HCT116 (cell line): Measurements from ENCODE around the gene NRIP2. TPM values are rescaled to one million over a fixed set of nuclear protein-coding genes. Genes with fewer than 3 reads are reported as not detected.

Source experiments
- ATAC-seq: fragments of 200-7000 bp; cut with Tn5 transposase; 2 replicates; pipeline ENCODE4 v1.9.1; 2020; ENCODE audit warnings: mild to moderate bottlenecking, moderate library complexity
- BruUV-seq: library from RNA; stranded (reverse); fragments of 400-500 nt; replicated peaks from 2 replicates; lab custom pipeline; 2021; lab: Mats Ljungman, UMichigan
- CTCF ChIA-PET: fragments of 300-600 bp; sonication (Branson Sonifier 250); formaldehyde crosslinking; loops from one replicate; lab custom pipeline; 2021; ENCODE audit warnings: antibody characterized with exemption; lab: Charles Lee
- POLR2A ChIA-PET: fragments of 300-600, 350-600 bp; sonication (Branson Sonifier 250); formaldehyde crosslinking; loops from one replicate; lab custom pipeline; 2021; ENCODE audit warnings: antibody characterized with exemption; lab: Charles Lee
- RAD21 ChIA-PET, 2 experiments: fragments of 300-600 bp; sonication (Branson Sonifier 250); formaldehyde crosslinking; loops; one replicate each; lab custom pipeline; 2023; ENCODE audit warnings: low total read pairs in 2 of 2; ENCODE audit not compliant: uncharacterized antibody in 2 of 2, unreplicated experiment in 2 of 2, low non-redundant PET in 1 of 2; lab: Charles Lee
- DNase-seq: peaks from one replicate; pipeline ENCODE4 v3.0.0-alpha.2; 2010; ENCODE audit warnings: low read depth, low spot score
- H2AFZ ChIP-seq: fragments of 200-600 bp; shearing (Covaris generic), sonication (generic); 2 replicates; pipeline ENCODE4 v1.6.1; 2017; ENCODE audit warnings: low read depth, mixed run types, mixed read lengths, antibody characterized with exemption, low read length; ENCODE audit not compliant: poor library complexity, severe bottlenecking
- H3K27ac ChIP-seq: 2 replicates; pipeline ENCODE4 v1.5.1; 2012; ENCODE audit warnings: low read depth, low read length
- H3K27me3 ChIP-seq: fragments of 200-600 bp; sonication (generic); 2 replicates; pipeline ENCODE4 v1.6.1; 2016; ENCODE audit warnings: mixed run types, low read length, mixed read lengths; ENCODE audit not compliant: insufficient read depth
- H3K36me3 ChIP-seq, 2 experiments: fragments of 200-500 bp in 1 of 2; fragments of 200-600 bp in 1 of 2; sonication (Bioruptor generic) in 1 of 2; sonication (generic) in 1 of 2; 2 replicates each; pipeline versions ENCODE4 v1.5.1 to v1.6.1; 2014 to 2016; ENCODE audit warnings: low read length in 2 of 2, inconsistent platforms in 1 of 2, mixed read lengths in 1 of 2, mixed run types in 1 of 2; ENCODE audit not compliant: insufficient read depth in 2 of 2, control insufficient read depth in 1 of 2
- H3K4me1 ChIP-seq, 2 experiments: fragments of 200-600 bp in 1 of 2; sonication (generic) in 1 of 2; 2 replicates each; pipeline versions ENCODE4 v1.5.1 to v1.6.1; 2012 to 2017; ENCODE audit warnings: low read length in 2 of 2, inconsistent platforms in 1 of 2, mild to moderate bottlenecking in 1 of 2, mixed read lengths in 1 of 2, mixed run types in 1 of 2, moderate library complexity in 1 of 2; ENCODE audit not compliant: insufficient read depth in 2 of 2, control insufficient read depth in 1 of 2
- H3K4me2 ChIP-seq: fragments of 200-600 bp; sonication (generic); 2 replicates; pipeline ENCODE4 v1.6.1; 2017; ENCODE audit warnings: mixed run types, low read length, mixed read lengths
- H3K4me3 ChIP-seq, 2 experiments: fragments of 200-600 bp in 1 of 2; sonication (generic) in 1 of 2; replicated peaks in 1 of 2; 2 replicates each; pipeline ENCODE4 v1.5.1; 2011 to 2016; ENCODE audit warnings: low read length in 2 of 2, control low read depth in 1 of 2, low read depth in 1 of 2, mild to moderate bottlenecking in 1 of 2, mixed read lengths in 1 of 2, mixed run types in 1 of 2
- H3K79me2 ChIP-seq: fragments of 200-600 bp; sonication (generic); 2 replicates; pipeline ENCODE4 v1.6.1; 2017; ENCODE audit warnings: mild to moderate bottlenecking, mixed run types, low read length, moderate library complexity, mixed read lengths; ENCODE audit not compliant: insufficient read depth
- H3K9ac ChIP-seq: fragments of 200-600 bp; sonication (generic); 2 replicates; pipeline ENCODE4 v1.6.1; 2016; ENCODE audit warnings: low read length, mixed read lengths
- H3K9me2 ChIP-seq: fragments of 200-600 bp; sonication (generic), shearing (Covaris generic); 2 replicates; pipeline ENCODE4 v1.6.1; 2017; ENCODE audit warnings: mixed run types, mild to moderate bottlenecking, moderate library complexity; ENCODE audit not compliant: insufficient read depth
- H3K9me3 ChIP-seq, 2 experiments: fragments of 200-500 bp in 1 of 2; fragments of 200-600 bp in 1 of 2; sonication (Bioruptor generic) in 1 of 2; sonication (generic) in 1 of 2; 2 replicates each; pipeline ENCODE4 v1.6.1; 2014 to 2017; ENCODE audit warnings: low read length in 2 of 2, mixed read lengths in 2 of 2, inconsistent platforms in 1 of 2, low read depth in 1 of 2, mild to moderate bottlenecking in 1 of 2, mixed run types in 1 of 2, moderate library complexity in 1 of 2; ENCODE audit not compliant: control insufficient read depth in 1 of 2, insufficient read depth in 1 of 2
- H4K20me1 ChIP-seq: fragments of 200-600 bp; sonication (generic), shearing (Covaris generic); 2 replicates; pipeline ENCODE4 v1.6.1; 2017; ENCODE audit warnings: mixed run types, mild to moderate bottlenecking, moderate library complexity; ENCODE audit not compliant: insufficient read depth
- CBX3 ChIP-seq: IDR thresholded peaks from 2 replicates; pipeline ENCODE4 v1.6.1; 2012; ENCODE audit warnings: low read depth
- CTCF ChIP-seq, 3 experiments: fragments of 200-600 bp in 1 of 3; sonication (generic) in 1 of 3; IDR thresholded peaks in 2 of 3; conservative IDR thresholded peaks in 1 of 3; 2 replicates each; pipeline ENCODE4 v1.5.1; 2012 to 2017; ENCODE audit warnings: low read depth in 2 of 3, low read length in 2 of 3, antibody characterized with exemption in 1 of 3, borderline replicate concordance in 1 of 3, control low read depth in 1 of 3, mild to moderate bottlenecking in 1 of 3, mixed read lengths in 1 of 3, mixed run types in 1 of 3, moderate library complexity in 1 of 3; ENCODE audit not compliant: insufficient read depth in 1 of 3
- EGR1 ChIP-seq: IDR thresholded peaks from 2 replicates; pipeline ENCODE4 v1.6.1; 2012; ENCODE audit warnings: low read depth
- ELF1 ChIP-seq: IDR thresholded peaks from 2 replicates; pipeline ENCODE4 v1.6.1; 2012; ENCODE audit warnings: low read depth, borderline replicate concordance
- FOSL1 ChIP-seq: IDR thresholded peaks from 2 replicates; pipeline ENCODE4 v1.6.1; 2012; ENCODE audit warnings: low read depth
- JUND ChIP-seq: IDR thresholded peaks from 2 replicates; pipeline ENCODE4 v1.6.1; 2012
- MAX ChIP-seq: IDR thresholded peaks from 2 replicates; pipeline ENCODE4 v1.6.1; 2012
- POLR2AphosphoS5 ChIP-seq: IDR thresholded peaks from 2 replicates; pipeline ENCODE4 v1.6.1; 2011; ENCODE audit warnings: mild to moderate bottlenecking, low read depth, low read length, moderate library complexity
- REST ChIP-seq: IDR thresholded peaks from 2 replicates; pipeline ENCODE4 v1.6.1; 2012; ENCODE audit warnings: low read depth
- SIN3A ChIP-seq: IDR thresholded peaks from 2 replicates; pipeline ENCODE4 v1.6.1; 2012; ENCODE audit warnings: low read depth
- SP1 ChIP-seq: IDR thresholded peaks from 2 replicates; pipeline ENCODE4 v1.6.1; 2012; ENCODE audit warnings: low read depth
- ZNF274 ChIP-seq: fragments of 200-500 bp; sonication (Bioruptor generic); IDR thresholded peaks from 2 replicates; pipeline ENCODE4 v1.6.1; 2014; ENCODE audit warnings: mild to moderate bottlenecking, low read depth, low read length, inconsistent platforms
- intact Hi-C: fragments of 100-400 bp; cut with micrococcal nuclease; formaldehyde crosslinking; loops from 2 replicates; pipeline ENCODE4 v1.10.0; 2022
- total RNA-seq: library from RNA; stranded (reverse); gene quantifications from one replicate; pipeline ENCODE4 v1.2.1, GENCODE V29; 2021; ENCODE audit not compliant: unreplicated experiment
- TF ChIP-seq, protein P1 (sequence below): IDR thresholded peaks from 2 replicates; pipeline ENCODE4 v1.6.1; 2011; ENCODE audit warnings: mild to moderate bottlenecking, low read length, moderate library complexity; ENCODE audit not compliant: insufficient replicate concordance; ENCODE audit errors: extremely low read depth

NRIP2 gene
- total RNA-seq, 1 experiment from 2014 or later, result not detected

- no peak for TF ChIP-seq POLR2AphosphoS5
- TF ChIP-seq SP1, result no peak
- no peak for TF ChIP-seq MAX
- no peak for TF ChIP-seq CBX3
- no peak for TF ChIP-seq SIN3A
- intact Hi-C loops, result no loop called here
- no peaks in the 10 kb centered on the region for H3K9me3 ChIP-seq
- H3K9me2 ChIP-seq, result no peaks in the 10 kb centered on the region
- no peak for ATAC-seq
- no peak overlapping the region for H3K9ac ChIP-seq
- no peak overlapping the region for H3K4me2 ChIP-seq
- no peaks in the 10 kb centered on the region for H3K79me2 ChIP-seq
- no peak overlapping the region for H3K27ac ChIP-seq
- H3K27me3 ChIP-seq, result no peaks in the 10 kb centered on the region
- no peak overlapping the region for H3K4me3 ChIP-seq
- ChIA-PET RAD21 (no interaction called here), POLR2A (no interaction called here), CTCF (no interaction called here)
- DNase-seq, result no peak
- H3K36me3 ChIP-seq, result peaks cover 47 to 53% of the 10 kb centered on the region in 2 experiments; a peak in 3 of 4 replicates
- H4K20me1 ChIP-seq, result no peaks in the 10 kb centered on the region
- no peaks in the 10 kb centered on the region for H3K4me1 ChIP-seq
- no peak overlapping the region for H2AFZ ChIP-seq
- BruUV-seq, result no TSS peak
Measured at GRCh38 chr12:2860170-2860569, 25.3 kb upstream of the NRIP2 start.

DNA sequence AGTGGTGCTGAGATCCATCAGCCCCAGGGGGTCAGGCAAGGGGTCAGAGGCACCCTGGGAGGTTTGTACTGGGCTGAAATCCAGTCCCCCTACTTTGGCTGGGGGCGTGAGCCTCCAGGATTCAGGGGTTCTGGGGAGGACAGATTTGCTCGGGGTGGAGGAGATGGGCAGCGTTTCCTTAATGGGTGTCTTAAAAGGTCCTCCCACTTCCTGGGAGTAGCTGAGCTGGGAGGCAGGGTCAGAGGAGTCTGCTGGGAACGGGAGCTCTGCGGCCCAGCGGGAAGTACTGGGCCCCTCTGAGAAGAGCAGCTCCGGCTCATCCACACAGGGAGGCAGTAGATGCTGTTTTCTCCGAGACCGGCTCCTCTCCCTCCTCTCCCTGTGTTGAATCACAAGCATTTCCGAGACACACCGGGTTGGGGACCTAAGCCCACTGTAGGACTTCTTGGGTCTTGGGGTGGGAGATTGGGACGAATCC, 24.1 kb upstream of the NRIP2 start:
- POLR2A ChIA-PET, result no interaction called here
- RAD21 ChIA-PET, result no interaction called here
- Histone ChIP-seq H2AFZ (no peak overlapping the region), H3K4me2 (no peak overlapping the region), H4K20me1 (no peaks in the 10 kb centered on the region), H3K9me3 (no peaks in the 10 kb centered on the region), H3K4me3 (no peak overlapping the region), H3K79me2 (no peaks in the 10 kb centered on the region), H3K36me3 (peaks cover 35 to 42% of the 10 kb centered on the region in 2 experiments; a peak in 3 of 4 replicates), H3K9ac (no peak overlapping the region), H3K4me1 (no peaks in the 10 kb centered on the region; a peak in 1 of 4 replicates), H3K27ac (no peak overlapping the region), H3K27me3 (no peaks in the 10 kb centered on the region), H3K9me2 (no peaks in the 10 kb centered on the region)
- CTCF ChIA-PET, result no interaction called here
- intact Hi-C loops, result no loop called here
- no peak for TF ChIP-seq CBX3
- no peak for TF ChIP-seq JUND
- no peak for TF ChIP-seq ELF1
- no peak for TF ChIP-seq REST
- no peak for TF ChIP-seq POLR2AphosphoS5
- TF ChIP-seq, protein P1, sequence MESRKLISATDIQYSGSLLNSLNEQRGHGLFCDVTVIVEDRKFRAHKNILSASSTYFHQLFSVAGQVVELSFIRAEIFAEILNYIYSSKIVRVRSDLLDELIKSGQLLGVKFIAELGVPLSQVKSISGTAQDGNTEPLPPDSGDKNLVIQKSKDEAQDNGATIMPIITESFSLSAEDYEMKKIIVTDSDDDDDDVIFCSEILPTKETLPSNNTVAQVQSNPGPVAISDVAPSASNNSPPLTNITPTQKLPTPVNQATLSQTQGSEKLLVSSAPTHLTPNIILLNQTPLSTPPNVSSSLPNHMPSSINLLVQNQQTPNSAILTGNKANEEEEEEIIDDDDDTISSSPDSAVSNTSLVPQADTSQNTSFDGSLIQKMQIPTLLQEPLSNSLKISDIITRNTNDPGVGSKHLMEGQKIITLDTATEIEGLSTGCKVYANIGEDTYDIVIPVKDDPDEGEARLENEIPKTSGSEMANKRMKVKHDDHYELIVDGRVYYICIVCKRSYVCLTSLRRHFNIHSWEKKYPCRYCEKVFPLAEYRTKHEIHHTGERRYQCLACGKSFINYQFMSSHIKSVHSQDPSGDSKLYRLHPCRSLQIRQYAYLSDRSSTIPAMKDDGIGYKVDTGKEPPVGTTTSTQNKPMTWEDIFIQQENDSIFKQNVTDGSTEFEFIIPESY, result no peak
- no peak for TF ChIP-seq FOSL1
- TF ChIP-seq SIN3A, result no peak
- TF ChIP-seq CTCF (IDR thresholded peaks at IDR 0.05 in 2 of 3, conservative IDR thresholded peaks at IDR 0.05 in 1 of 3; ENCODE audit: borderline replicate concordance in 1 of 3, insufficient read depth in 1 of 3, low read depth in 2 of 3, low read length in 2 of 3), result no peak
- TF ChIP-seq ZNF274, result no peak
- no peak for TF ChIP-seq EGR1
- no TSS peak for BruUV-seq
- ATAC-seq (no peak), DNase-seq (no peak)
